HG03521 (cell line): ENCODE results near the gene SPDYC.

Experiments
- ATAC-seq: cut with Tn5 transposase; IDR thresholded peaks from one replicate; pipeline ENCODE4 v1.9.1; 2021; ENCODE audit warnings: mild to moderate bottlenecking, moderate library complexity; ENCODE audit not compliant: unreplicated experiment

SPDYC gene, protein sequence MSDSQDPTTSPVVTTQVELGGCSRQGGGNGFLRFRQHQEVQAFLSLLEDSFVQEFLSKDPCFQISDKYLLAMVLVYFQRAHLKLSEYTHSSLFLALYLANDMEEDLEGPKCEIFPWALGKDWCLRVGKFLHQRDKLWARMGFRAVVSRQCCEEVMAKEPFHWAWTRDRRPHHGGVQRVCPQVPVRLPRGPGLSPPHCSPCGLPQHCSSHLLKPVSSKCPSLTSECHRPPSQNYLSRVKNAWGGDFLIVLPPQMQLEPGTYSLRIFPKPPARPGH

DNA sequence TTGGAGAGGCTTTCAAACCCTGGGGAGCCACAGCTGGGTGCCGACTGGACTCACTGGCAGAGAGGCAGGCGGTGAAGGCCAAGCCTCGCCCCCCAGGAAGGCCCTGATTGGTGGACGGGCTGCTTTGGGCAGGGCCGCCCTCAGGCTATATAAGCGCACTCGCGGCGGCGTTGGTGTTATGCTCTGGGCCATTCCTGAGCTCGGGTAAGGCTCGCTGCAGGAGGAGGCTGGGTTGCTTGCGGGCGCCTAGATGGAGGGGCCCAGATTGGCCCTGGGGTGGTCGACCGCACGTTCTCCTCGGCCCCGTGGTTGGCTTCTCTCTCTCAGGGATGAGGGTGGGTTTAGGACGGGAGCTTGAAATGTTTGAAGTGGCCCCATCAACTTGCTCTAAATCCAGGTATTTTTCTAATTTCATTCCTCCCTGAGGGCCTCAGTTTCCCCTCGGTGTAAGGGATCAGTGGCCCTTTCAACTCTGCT is at the start of gene SPDYC:
TSS of gene SPDYC (plus strand) at position 176 of the 477 bp plus-strand sequence. CDS start 1,125 bp downstream, outside the sequence.
- no peak for ATAC-seq

DNA sequence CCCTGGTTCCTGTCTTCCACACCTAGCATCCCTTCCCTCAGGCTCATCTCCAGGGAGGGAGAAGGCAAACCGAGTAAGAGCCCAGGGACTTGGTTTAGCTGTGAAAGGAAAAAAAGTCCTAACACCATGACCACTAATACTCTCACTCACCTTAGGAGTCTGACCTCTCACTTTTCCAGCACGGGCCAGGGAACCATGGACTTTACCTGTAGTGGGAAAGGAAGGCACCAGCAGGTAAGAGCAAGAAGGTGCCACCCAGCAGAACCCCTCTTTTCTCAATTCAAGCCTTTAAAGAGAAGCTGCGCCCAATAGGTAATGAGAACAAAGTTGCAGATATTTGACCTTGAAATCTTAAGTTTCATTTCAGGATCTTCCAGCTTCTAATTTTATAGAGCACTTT is 49.2 kb upstream of the SPDYC start:
- ATAC-seq: no peak

DNA sequence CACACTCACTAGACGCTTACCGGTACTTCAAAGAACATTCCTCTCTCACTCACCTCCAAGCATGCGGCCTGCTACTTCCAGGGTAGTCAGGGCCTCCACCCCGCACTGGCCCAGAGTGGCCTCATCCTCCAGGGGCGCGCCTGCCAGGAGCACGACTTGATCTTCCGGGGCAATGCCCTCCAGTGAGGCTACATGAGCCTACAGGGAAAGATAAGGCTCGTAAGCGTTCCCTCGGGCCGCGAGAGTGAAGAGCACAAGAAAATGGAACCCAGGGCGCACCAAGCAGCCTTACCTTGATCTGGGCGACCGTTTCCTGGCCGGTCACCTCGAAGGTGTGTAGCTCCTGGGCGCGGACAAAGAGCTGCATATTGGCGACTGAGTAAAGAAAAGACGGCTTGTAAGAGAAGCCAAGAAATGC is 48.6 kb upstream of the SPDYC start:
- no peak for ATAC-seq

DNA sequence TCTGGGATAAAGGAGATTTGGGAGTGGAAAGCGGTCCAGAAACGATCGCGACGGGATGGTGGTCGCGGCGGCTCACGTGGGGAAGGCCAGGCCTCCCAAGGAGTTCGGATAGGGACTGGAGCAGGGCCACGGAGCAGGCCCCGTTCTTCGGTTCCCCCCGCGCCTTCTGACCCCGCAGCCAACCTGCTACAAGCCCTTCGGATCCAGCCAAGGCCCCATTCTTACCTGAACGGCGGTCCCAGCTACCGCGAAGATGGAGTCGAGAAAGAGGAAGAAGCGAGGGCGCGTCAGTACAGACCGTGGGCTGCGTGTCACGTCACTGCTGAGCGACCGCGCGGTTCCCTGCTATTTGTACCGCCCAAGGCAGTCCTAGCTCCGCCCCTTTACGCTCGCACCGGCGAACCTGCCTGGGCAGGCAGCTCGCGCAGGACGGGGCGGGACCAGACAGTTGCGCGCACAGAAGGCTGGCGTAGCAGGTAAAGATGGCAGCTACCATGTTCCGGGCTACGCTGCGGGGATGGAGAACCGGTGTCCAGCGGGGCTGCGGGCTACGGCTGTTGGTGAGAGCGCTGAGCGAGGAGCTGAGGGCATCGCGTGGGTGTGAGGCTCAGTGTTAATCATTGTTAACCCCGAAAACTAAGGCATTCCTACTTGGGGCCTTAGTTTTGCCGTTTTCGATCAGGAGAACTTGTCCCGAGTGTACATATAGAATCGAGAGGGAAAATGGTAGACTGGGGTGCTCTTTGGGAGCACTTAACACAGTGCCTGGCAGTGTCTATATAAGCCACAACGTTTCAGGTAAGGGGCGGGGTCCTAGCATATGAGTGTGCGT is 48.0 kb upstream of the SPDYC start, which contains the start of the genes FAU and MRPL49:
TSS of gene FAU (minus strand) at position 270 of the 832 bp plus-strand sequence. CDS start 321 bp downstream, outside the sequence.
TSS of gene MRPL49 (plus strand) at position 457 of the 832 bp plus-strand sequence. CDS start at position 483, 26 bp downstream.
- peak; percentile 72 for ATAC-seq

DNA sequence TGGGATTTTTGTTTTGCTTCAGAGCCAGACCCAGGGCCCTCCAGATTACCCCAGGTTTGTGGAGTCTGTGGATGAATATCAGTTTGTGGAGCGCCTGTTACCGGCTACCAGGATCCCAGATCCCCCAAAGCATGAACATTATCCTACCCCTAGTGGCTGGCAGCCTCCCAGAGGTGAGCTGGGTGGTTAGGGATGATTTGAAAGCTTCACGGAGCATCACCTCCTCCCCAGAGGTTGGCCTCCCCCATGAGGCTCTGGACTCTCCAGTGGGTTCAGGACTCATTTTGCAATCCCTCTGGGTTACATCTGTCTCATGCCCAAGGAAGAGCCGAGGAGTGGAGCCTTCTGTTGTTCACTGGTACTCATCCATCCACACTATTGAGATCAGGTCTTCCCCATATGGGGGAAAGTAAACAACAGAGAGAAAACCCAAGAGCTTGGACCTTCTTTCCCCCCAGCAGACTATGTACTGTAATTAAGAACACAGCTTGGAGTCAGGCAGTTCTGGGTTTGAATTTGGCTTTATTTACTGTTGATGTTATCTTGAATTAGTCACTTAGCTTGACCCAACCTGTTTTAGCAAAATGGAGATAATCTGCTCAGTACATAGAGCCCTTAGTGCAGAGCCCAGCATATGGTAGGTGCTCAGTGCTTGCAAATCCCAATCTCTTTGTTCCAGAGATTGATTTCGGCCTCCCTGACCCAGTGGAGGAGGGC is 45.4 kb upstream of the SPDYC start:
- ATAC-seq: no peak

DNA sequence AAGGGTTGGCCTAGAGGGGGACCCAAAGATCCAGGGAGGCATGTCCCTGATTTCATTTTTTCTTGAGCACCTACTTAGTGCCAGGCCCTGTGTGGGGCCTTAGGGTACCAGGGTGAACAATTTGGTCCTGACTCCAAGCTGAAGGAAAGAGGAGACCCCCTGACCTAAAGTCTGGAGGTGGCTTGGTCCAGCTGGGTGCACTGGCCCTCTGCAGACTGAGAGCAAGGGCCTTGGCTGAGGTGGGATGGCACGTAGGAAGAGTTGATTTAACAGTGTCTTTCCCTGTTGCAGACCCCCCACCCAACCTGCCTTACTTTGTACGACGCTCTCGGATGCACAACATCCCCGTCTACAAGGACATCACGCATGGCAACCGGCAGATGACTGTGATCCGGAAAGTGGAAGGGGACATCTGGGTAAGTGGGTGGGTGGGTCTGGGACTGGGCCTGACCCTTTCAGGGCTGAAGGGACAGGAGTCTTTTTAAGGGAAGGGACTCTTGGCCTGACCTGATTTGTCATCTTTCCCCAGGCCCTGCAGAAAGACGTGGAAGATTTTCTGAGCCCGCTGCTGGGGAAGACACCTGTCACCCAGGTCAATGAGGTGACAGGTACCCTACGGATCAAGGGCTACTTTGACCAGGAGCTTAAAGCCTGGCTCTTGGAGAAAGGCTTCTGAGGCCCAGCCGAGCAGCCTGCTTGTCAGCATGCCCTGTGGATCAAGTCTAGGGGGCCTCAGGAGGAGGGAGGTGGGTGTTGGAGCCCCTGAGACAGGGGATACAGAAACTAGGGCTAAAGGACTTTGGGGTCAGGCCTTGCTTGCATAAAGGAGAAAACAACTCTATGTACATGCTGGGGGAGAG is 44.6 kb upstream of the SPDYC start:
- no peak for ATAC-seq

DNA sequence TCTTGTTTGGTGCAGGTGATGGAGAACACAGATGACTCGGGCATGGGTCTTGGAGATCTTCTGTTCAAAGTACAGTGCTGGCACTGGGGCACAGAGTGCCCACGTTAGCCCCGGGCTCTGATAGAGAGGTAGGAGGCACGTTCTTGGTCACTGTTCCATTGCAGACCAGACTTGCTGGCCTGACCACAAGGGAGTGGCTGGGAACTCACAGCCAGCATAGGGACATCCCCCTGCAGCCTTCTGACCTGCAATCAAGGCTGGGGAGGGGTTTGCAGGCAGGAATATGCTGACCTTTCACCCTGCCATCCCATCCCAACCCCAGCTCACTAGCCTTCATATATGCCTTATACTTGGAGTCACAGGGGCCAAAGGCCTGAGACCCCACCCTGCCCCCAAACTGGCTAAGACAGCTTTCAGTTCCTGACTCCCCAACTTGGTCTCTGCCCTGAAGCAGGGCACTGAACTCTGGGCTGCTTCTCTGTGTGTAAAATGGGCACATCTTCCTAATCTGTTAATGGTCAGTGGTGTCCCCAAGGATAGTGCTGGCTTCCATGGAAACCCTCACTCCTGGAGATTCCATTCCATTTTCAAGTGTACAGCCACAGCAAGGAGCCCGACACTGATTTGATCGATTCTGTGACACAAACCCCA is 43.3 kb upstream of the SPDYC start:
- no peak for ATAC-seq

DNA sequence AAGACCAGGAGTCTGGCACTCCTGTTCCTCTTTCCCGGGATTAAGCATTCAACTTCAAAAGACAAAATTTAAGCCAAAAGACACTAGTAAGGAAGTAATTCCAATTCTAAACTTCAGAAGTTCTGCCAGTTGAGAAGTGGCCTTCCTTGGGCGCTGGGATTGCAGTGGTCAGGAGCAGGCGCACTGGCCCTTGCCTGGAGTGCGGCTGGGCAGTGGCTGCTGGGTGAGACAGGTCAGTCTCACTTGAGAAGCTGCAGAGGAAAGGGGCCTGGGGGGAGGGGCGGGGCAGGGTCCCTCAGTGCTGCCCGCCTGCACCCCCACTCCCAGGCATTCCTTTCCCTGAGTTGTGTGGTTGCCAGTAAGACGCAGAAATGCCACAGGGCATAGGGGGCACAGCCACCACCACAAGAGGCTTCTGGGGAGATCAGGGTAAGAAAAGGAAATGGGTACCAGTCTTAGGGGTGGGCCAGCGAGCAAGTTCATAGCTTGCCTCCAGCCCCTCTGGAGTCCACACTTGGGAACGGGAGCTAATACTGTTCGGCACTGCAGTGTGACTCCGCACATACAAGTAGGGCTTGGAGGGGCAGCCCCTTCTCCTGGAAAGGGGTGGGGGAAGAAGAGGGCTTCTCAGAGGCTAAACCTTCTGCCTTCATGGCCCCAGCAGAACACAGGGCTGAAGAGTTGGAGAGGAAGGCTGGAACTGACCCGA is 42.4 kb upstream of the SPDYC start:
- ATAC-seq: no peak

DNA sequence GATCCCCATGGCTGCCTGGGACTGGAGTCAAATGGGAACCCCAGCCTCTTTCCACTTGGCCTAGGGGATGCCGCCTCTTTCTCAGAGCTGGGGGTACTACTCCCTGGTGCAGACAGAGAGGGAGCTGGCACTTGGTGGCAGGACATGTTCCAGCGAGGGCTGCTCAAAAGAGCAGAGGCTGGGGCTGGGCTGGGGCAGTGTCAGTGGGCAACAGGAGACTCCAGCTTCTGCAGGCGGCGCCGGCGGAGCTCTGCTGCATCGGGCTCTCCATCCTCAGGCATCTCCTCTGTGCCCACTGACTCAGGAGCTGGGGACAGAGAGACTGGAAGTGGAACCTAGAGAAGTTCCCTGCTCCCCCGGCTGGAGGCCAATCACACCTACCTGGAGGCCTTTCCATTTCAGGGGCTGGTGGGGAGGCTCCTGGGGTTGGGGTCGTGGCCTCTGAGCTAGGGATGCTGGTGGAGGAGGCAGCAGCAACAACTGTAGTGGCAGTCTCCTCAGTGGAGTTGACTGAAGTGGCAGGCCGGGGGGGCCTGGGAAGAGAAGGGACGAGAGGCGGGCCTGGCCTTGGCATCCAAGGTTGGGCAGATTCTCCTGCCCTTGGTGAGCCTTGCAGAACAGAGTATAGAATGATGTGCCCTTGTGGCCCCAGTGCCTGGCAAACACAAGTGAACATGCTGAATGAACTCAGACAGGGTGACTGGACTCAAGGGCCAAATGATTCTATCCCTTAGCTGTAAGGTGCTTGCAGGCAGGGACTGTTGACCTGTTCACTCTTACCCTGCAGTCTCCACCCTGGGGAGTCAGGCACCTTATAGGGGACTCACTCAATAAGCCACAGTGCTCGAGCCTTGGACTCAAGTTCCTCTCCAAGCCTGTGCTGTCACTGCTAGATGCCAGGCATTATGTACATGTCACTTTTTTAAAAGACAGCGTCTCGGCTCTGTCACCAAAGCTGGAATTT is 41.6 kb upstream of the SPDYC start:
- ATAC-seq: no peak

DNA sequence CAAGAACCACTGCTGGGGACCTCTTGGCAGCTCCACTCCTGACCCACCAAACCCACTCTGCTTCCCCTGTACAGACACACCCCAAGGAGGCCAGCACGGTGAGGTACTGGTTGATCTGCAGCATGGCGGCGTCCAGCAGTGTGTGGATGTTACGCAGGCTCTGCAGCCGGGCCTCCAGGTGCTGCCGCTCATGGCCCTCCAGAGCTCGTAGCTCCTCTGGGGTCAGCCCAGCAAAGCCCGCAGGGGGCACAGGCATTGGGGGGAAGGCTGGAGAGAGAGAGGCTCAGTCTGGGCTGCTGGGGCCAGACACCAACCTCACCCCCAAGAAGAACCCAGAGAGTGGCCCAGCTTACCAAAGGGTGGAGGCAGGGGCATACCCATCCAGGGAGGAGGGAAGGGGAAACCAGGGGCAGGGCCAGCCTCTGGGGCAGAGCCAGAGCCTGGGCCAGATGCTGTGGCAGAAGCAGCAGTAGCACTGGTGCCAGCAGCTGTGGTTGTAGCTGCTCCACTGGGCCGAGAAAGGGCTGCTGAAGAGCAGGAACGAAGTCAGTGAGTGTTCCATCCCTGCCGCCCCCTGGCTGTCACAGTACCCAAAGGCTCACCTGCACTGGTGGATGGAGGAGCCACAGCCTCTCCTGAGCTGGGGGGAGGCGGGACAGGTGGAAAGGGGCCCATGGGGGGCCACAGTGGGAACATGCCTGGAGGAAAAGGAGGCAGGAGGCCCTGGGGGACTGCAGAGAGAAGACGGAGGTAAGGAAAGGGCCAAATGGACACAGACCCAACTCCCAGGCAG is 40.2 kb upstream of the SPDYC start:
- ATAC-seq: no peak

DNA sequence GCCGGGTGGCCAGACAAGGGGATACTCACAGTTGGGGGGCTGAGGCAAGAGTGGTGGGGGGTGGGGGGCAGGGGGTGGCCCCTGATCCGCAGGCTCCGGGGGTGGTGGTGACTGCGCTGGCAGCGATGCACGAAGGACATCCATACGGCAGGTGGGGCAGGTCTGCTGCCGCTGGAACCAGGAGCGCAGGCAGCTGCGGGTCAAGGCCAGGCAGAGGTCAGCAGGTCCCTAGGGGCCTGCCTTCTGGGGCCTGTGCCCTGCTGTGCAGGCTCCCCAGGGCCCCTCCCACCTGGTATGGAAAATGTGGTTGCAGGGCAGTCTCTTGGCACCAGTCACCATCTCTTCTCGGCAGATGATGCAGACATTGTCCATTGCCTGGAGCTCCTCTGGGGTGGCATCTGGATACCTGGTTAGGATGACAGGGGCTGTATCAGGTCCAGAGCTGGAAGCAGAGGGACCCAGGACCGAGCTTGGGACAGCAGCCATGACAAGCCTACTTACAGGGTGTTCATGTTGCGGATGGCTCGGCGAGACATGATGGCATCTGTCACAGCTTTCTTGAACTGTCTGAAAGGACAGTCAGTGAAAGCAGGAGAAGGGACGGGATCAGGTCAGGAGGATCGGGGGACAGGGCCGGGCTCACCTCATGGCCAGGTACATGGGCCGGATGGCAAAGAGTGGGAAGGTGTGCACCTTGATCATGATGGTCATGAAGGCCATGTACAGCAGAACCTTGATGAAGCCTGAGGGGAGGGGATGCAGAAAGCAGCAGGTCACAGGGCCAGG is 39.2 kb upstream of the SPDYC start:
- no peak for ATAC-seq

DNA sequence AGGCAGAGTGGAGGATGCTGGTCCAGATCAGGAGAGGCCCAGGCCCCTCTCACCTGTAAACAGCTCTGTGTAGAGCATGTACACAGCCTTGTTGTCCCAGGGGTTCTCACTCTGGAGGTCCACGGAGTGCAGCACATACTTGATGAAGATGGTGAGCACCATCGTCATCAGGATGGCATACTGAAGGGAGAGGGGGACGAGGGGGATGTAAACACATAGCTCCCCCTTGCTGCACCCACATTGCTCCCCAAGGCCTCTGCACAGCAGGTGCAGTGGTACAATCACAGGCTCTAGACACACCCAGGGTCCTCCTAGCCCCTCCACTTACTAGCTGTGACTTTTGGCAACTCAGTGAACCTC is 38.6 kb upstream of the SPDYC start:
- ATAC-seq: no peak

DNA sequence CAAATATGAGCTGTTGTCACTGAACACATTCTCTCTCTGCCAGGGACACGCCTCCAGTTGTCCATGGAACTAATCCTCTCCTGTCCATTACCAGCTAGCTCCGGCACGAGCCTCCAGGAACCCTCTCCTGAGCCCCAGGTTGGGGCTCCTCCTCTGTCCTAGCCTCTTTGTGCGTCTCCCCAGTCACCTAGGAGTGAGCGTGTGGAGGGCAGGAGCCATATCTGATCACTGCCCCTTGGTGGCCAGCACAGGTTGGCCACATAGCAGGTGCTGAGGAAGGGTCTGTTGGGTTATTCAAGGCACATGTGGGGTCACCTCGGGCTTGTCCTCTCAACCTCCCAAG is 38.2 kb upstream of the SPDYC start:
- ATAC-seq: no peak

DNA sequence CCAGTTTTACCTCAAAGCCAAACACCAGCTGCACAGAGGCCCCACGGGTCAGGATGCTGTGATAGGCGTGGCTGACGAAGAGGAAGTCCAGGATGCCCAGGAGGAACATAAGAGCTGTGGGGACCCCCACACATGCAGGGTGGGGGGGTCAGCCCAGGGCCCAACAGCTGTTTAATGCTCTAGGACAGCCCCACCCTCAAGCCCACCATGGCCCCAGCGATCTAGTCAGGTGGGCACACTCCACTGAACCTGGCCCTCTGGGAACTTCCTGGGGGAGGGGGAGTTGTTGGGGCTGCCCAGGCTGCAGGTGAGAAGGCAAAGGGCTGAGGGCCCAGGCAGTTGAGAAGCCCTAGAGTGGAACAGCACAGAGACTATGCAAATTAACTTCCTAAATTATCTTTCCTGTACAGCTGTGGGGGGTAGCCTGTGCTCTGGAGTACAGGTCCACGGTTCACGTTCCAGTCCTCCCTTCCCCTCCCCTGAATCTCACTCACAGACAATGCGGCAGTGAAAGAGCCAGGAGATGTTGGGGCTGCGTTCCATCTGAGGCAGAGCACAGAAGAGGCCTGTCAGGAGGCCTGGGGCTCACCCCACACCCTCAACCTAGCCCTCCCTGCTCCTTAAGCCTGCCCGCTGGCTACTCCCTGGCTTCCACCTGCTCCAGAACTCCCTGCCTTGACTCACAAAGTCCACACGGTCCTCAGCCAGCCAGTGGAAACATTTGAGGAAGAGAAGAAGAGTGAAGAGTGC is 37.6 kb upstream of the SPDYC start:
- no peak for ATAC-seq

DNA sequence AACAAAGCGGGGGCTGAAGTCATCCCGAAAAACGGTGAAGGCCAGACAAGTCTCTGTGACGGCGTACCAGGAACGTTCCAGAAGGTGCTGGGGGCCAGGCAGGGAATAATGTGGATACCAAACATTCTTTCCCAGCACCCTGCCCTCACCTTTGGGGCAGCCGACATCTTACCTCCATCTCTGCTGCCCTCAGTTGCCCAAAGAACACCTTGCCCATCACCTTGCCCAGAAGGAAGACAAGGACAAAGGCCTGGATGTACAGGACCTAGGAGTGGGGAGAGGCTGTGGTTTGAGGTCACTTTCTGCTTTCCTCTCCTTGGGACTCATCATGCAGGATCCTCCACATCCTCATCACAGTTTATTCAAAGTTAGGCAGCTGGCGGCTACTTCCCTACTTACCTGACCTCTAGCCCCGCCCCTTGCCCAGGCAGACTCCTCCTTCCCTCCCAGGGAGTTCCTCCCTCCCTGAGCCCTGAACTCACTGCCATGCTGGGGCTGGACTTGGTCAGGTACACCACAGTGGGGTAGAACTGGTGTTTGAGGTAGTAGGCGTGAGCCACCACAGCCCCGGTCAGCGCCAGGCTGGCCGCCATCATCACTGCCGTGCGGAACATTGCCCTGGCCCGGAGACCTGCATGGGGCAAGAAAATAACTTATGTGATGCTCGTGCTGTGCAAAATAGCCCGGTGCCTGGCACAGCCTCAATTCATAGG is 36.9 kb upstream of the SPDYC start:
- ATAC-seq: no peak
